Stomach (tissue), 9 donors: ENCODE results near the gene RIMBP2. TPM values are rescaled to one million over a fixed set of nuclear protein-coding genes. Genes with fewer than 3 reads are reported as not detected.

Source experiments
- DNase-seq, 2 donors: peaks; one replicate each; pipeline versions ENCODE4 v3.0.0 to v3.0.0-alpha.2; 2013 to 2019
- H3K27ac ChIP-seq, 5 donors: fragments of 200-600 bp in 4 of 5; sonication (generic) in 4 of 5; one replicate each; pipeline ENCODE4 v1.5.1; 2013 to 2019; ENCODE audit warnings: mild to moderate bottlenecking in 1 of 5, moderate library complexity in 1 of 5
- H3K27me3 ChIP-seq, 3 donors: fragments of 200-600 bp; sonication (generic); one replicate each; pipeline ENCODE4 v1.5.1; 2017 to 2019; ENCODE audit warnings: mixed run types in 1 of 3
- H3K36me3 ChIP-seq, 4 donors: fragments of 200-600 bp; sonication (generic); 1 replicate in 3 of 4; 2 replicates in 1 of 4; pipeline ENCODE4 v1.5.1; 2016 to 2019
- H3K4me1 ChIP-seq, 4 donors: fragments of 200-600 bp; sonication (generic); one replicate each; pipeline ENCODE4 v1.5.1; 2016 to 2019
- H3K4me3 ChIP-seq, 4 donors: fragments of 200-600 bp; sonication (generic) in 3 of 4; one replicate each; pipeline ENCODE4 v1.5.1; 2016 to 2019; ENCODE audit warnings: mild to moderate bottlenecking in 1 of 4
- H3K9me3 ChIP-seq, 4 donors: fragments of 200-600 bp; sonication (generic); one replicate each; pipeline ENCODE4 v1.5.1; 2016 to 2019
- EP300 ChIP-seq: sonication (generic); formaldehyde crosslinking; IDR thresholded peaks from one replicate; pipeline ENCODE4 v1.6.1; 2017; ENCODE audit warnings: antibody characterized with exemption
- POLR2A ChIP-seq, 4 donors: fragments of 450-650 bp; IDR thresholded peaks; one replicate each; pipeline ENCODE4 v1.6.1; 2016; ENCODE audit warnings: antibody characterized with exemption in 4 of 4, control low read depth in 2 of 4, mild to moderate bottlenecking in 1 of 4, moderate library complexity in 1 of 4
- POLR2AphosphoS5 ChIP-seq, 3 donors: sonication (generic); formaldehyde crosslinking; IDR thresholded peaks; one replicate each; pipeline ENCODE4 v1.6.1; 2016; ENCODE audit warnings: antibody characterized with exemption in 3 of 3
- WGBS, 5 donors: extraction: QIAGEN DNeasy Blood & Tissue Kit in 3 of 5; methylation state at CpG; one replicate each; pipeline versions ENCODE4 v1.1.5 to v1.1.7; 2013 to 2018; 5-methylcytosine and 5-hydroxymethylcytosine counted together
- intact Hi-C: fragments of 100-400 bp; cut with DNase I; formaldehyde crosslinking; loops from one replicate; pipeline ENCODE4 v1.15.1; 2023; ENCODE audit warnings: low total_unique reads
- polyA plus RNA-seq, 3 donors: library from polyadenylated mRNA; stranded (reverse); fragments of 200-250 nt; gene quantifications; one replicate each; pipeline ENCODE4 v1.2.3, GENCODE V29; 2013
- total RNA-seq, 5 donors: library from RNA; depleted of rRNA; stranded (reverse); fragments of >200 nt; gene quantifications; one replicate each; pipeline versions ENCODE4 v1.1.0 to v1.2.3, GENCODE V29; 2014 to 2016
- TF ChIP-seq, protein P1 (sequence below), 7 experiments: fragments of 450-650 bp in 4 of 7; fragments of 200-600 bp in 3 of 7; sonication (generic) in 3 of 7; IDR thresholded peaks; one replicate each; pipeline ENCODE4 v1.5.1; 2016 to 2019; ENCODE audit warnings: antibody characterized with exemption in 7 of 7, control low read depth in 2 of 7, mild to moderate bottlenecking in 1 of 7
- donor health status: healthy with polysubstance abuse.
- donor health status: Bipolar disorder and iron deficiency.
- donor health status: healthy.

The RIMBP2 gene
- total and polyA plus RNA-seq, 8 donors = 0.75 to 44.6 (median 5.6) TPM

DNA sequence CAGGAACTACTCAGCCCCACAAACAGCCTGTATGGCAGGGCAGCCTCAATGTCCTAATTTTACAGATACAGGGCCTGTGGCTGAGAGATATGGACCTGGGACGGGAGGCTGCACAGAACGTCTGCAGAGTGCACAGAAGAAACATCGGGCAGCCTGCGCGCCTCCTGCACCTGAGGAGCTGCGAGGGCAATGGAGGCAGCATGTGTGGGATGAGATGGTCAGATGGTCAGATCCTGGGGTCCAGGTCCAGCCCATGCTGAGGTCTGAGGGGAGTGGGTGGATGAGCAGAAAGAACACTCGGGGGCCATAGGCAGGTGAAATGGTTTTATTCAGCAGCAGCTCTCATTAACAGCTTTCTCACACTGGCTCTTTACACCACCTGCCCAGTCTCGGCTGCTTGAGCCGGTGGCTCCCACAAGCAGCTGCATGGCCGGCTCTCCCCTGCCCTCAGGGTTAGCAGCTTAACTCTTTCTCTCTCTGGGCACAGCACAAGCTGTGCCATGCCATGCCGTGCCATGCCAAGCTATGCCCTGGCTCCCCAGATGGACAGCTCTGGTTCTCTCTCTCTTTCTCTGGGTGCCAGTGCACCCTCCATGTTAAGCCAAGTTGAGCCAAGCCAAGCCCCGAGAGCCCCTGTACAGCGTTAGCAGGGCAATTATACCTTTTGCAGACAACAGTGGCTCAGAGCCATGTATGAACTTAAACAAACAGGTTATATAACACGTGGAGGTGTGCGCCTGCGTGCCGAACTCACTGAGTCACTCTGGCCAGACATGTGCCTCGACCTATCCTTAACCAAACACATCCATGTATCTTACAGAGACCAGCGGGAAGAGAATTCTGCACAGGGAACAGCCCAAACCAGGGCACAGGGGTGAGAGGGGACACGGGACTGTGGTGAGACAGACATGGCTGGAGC lies 47.6 kb downstream of the RIMBP2 start:
- WGBS, 5 donors = 83 to 91% (median 86%) methylated on average over 20 of the region's 20 CpGs
- DNase-seq = no peak
- Histone ChIP-seq H3K9me3 (peaks cover 0 to 19% (median 11%) of the 10 kb centered on the region in 4 donors), H3K27me3 (no peaks in the 10 kb centered on the region), H3K4me1 (no peaks in the 10 kb centered on the region), H3K36me3 (no peaks in the 10 kb centered on the region), H3K27ac (no peak overlapping the region), H3K4me3 (no peak overlapping the region)
- TF ChIP-seq EP300 = no peak
- TF ChIP-seq POLR2A (IDR thresholded peaks at IDR 0.05) = no peak
- TF ChIP-seq, protein P1, sequence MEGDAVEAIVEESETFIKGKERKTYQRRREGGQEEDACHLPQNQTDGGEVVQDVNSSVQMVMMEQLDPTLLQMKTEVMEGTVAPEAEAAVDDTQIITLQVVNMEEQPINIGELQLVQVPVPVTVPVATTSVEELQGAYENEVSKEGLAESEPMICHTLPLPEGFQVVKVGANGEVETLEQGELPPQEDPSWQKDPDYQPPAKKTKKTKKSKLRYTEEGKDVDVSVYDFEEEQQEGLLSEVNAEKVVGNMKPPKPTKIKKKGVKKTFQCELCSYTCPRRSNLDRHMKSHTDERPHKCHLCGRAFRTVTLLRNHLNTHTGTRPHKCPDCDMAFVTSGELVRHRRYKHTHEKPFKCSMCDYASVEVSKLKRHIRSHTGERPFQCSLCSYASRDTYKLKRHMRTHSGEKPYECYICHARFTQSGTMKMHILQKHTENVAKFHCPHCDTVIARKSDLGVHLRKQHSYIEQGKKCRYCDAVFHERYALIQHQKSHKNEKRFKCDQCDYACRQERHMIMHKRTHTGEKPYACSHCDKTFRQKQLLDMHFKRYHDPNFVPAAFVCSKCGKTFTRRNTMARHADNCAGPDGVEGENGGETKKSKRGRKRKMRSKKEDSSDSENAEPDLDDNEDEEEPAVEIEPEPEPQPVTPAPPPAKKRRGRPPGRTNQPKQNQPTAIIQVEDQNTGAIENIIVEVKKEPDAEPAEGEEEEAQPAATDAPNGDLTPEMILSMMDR (IDR thresholded peaks at IDR 0.05) = no peak
- TF ChIP-seq POLR2AphosphoS5 (IDR thresholded peaks at IDR 0.05) = no peak
- intact Hi-C loops = no loop called here

- H3K4me1 ChIP-seq = no peaks in the 10 kb centered on the region
- H3K4me3 ChIP-seq = no peak overlapping the region
- DNase-seq = no peak
- H3K27ac ChIP-seq = no peak overlapping the region
- intact Hi-C loops = no loop called here
- peaks cover 0 to 3% (median 0%) of the 10 kb centered on the region in 3 donors for H3K27me3 ChIP-seq
- WGBS, 5 donors = 69 to 84% (median 80%) methylated on average over 6 to 7 of the region's 7 CpGs
- H3K36me3 ChIP-seq = no peaks in the 10 kb centered on the region
- H3K9me3 ChIP-seq = peaks cover 0 to 19% (median 11%) of the 10 kb centered on the region in 4 donors
- TF ChIP-seq POLR2A (IDR thresholded peaks at IDR 0.05) = no peak
- TF ChIP-seq POLR2AphosphoS5 (IDR thresholded peaks at IDR 0.05) = no peak
- no peak for TF ChIP-seq EP300
- TF ChIP-seq, protein P1 (IDR thresholded peaks at IDR 0.05) = no peak
Measured at GRCh38 chr12:130667421-130667960, 48.6 kb downstream of the RIMBP2 start.

- WGBS, 5 donors = 60 to 82% (median 71%) methylated on average over 1 of the region's 1 CpG
- peaks cover 0 to 11% (median 0%) of the 10 kb centered on the region in 3 donors for H3K27me3 ChIP-seq
- H3K4me1 ChIP-seq = no peaks in the 10 kb centered on the region
- peaks cover 0 to 19% (median 11%) of the 10 kb centered on the region in 4 donors for H3K9me3 ChIP-seq
- H3K36me3 ChIP-seq = no peaks in the 10 kb centered on the region
- H3K27ac ChIP-seq = no peak overlapping the region
- H3K4me3 ChIP-seq = no peak overlapping the region
- DNase-seq = no peak
- TF ChIP-seq POLR2AphosphoS5 (IDR thresholded peaks at IDR 0.05) (no peak), POLR2A (IDR thresholded peaks at IDR 0.05) (no peak), EP300 (no peak)
- TF ChIP-seq, protein P1 (IDR thresholded peaks at IDR 0.05) = no peak
- intact Hi-C loops = no loop called here
Measured at GRCh38 chr12:130666645-130667044, 49.5 kb downstream of the RIMBP2 start.

- no peaks in the 10 kb centered on the region for H3K36me3 ChIP-seq
- H3K27ac ChIP-seq = no peak overlapping the region
- H3K9me3 ChIP-seq = peaks cover 0 to 14% (median 11%) of the 10 kb centered on the region in 4 donors
- 37 to 59% (median 50%) methylated on average over 3 of the region's 3 CpGs for WGBS, 5 donors
- no peak overlapping the region for H3K4me3 ChIP-seq
- intact Hi-C loops = no loop called here
- H3K27me3 ChIP-seq = peaks cover 0 to 13% (median 0%) of the 10 kb centered on the region in 3 donors
- no peaks in the 10 kb centered on the region for H3K4me1 ChIP-seq
- no peak for DNase-seq
- TF ChIP-seq POLR2A (IDR thresholded peaks at IDR 0.05) = no peak
- TF ChIP-seq, protein P1 (IDR thresholded peaks at IDR 0.05) = no peak
- TF ChIP-seq EP300 = no peak
- no peak for TF ChIP-seq POLR2AphosphoS5 (IDR thresholded peaks at IDR 0.05)
Measured at GRCh38 chr12:130665753-130666152, 50.3 kb downstream of the RIMBP2 start.
